SK-N-SH treated with all-trans-retinoic acid at 6 μM for 48 hours (cell line): Measurements from ENCODE around the gene NPAS3.

Source experiments
- ATAC-seq: fragments of 200-7000 bp; cut with Tn5 transposase; 3 replicates; pipeline ENCODE4 v1.9.1; 2020; ENCODE audit warnings: mild to moderate bottlenecking, moderate library complexity
- ARNTL ChIP-seq: fragments of 450-650 bp; formaldehyde crosslinking; IDR thresholded peaks from 2 replicates; pipeline ENCODE4 v1.5.0; 2020; ENCODE audit warnings: low read depth, mild to moderate bottlenecking, moderate library complexity, borderline replicate concordance
- BACH2 ChIP-seq: fragments of 250-450 bp; sonication (Bioruptor Pico); IDR thresholded peaks from 2 replicates; pipeline ENCODE4 v1.9.0; 2021; ENCODE audit warnings: mild to moderate bottlenecking, borderline replicate concordance
- CREB5 ChIP-seq: fragments of 250-450 bp; sonication (Bioruptor Pico); IDR thresholded peaks from 2 replicates; pipeline ENCODE4 v1.5.1; 2020; ENCODE audit warnings: low read depth, mild to moderate bottlenecking, moderate library complexity
- CSDC2 ChIP-seq: fragments of 250-450 bp; sonication (Bioruptor Pico); IDR thresholded peaks from 2 replicates; pipeline ENCODE4 v1.5.0; 2020; ENCODE audit warnings: mild to moderate bottlenecking, moderate library complexity
- CSRNP3 ChIP-seq: fragments of 250-450 bp; sonication (Bioruptor Pico); IDR thresholded peaks from 2 replicates; pipeline ENCODE4 v1.5.1; 2021; ENCODE audit warnings: mild to moderate bottlenecking, moderate library complexity
- ESRRG ChIP-seq: fragments of 250-450 bp; sonication (Bioruptor Pico); IDR thresholded peaks from 2 replicates; pipeline ENCODE4 v1.6.1; 2021; ENCODE audit warnings: mild to moderate bottlenecking
- GLIS3 ChIP-seq: fragments of 250-450 bp; sonication (Bioruptor Pico); IDR thresholded peaks from 2 replicates; pipeline ENCODE4 v1.5.0; 2020; ENCODE audit warnings: mild to moderate bottlenecking, moderate library complexity
- ISL1 ChIP-seq: fragments of 250-450 bp; sonication (Bioruptor Pico); IDR thresholded peaks from 2 replicates; pipeline ENCODE4 v2.1.2; 2022; ENCODE audit warnings: mild to moderate bottlenecking, moderate library complexity
- OSR1 ChIP-seq: fragments of 250-450 bp; sonication (Bioruptor Pico); IDR thresholded peaks from 2 replicates; pipeline ENCODE4 v1.8.0; 2022; ENCODE audit warnings: moderate library complexity, mild to moderate bottlenecking, inconsistent platforms
- PATZ1 ChIP-seq: fragments of 250-450 bp; sonication (Bioruptor Pico); IDR thresholded peaks from 2 replicates; pipeline ENCODE4 v1.8.0; 2020; ENCODE audit warnings: mild to moderate bottlenecking, moderate library complexity, borderline replicate concordance
- POU6F1 ChIP-seq: fragments of 250-450 bp; sonication (Bioruptor Pico); IDR thresholded peaks from 2 replicates; pipeline ENCODE4 v1.8.0; 2021; ENCODE audit warnings: low read depth, mild to moderate bottlenecking, moderate library complexity, borderline replicate concordance
- PPARA ChIP-seq: fragments of 250-450 bp; sonication (Bioruptor Pico); IDR thresholded peaks from 2 replicates; pipeline ENCODE4 v1.5.0; 2020; ENCODE audit warnings: mild to moderate bottlenecking, borderline replicate concordance
- RARB ChIP-seq: fragments of 250-450 bp; sonication (Bioruptor Pico); IDR thresholded peaks from 2 replicates; pipeline ENCODE4 v1.8.0; 2021; ENCODE audit warnings: mild to moderate bottlenecking, moderate library complexity
- SNAI2 ChIP-seq: fragments of 250-450 bp; sonication (Bioruptor Pico); IDR thresholded peaks from 2 replicates; pipeline ENCODE4 v1.5.0; 2020; ENCODE audit warnings: mild to moderate bottlenecking, moderate library complexity
- TCF4 ChIP-seq: fragments of 250-450 bp; sonication (Bioruptor Pico); IDR thresholded peaks from 2 replicates; pipeline ENCODE4 v1.8.0; 2021; ENCODE audit warnings: mild to moderate bottlenecking, moderate library complexity, borderline replicate concordance
- TOX ChIP-seq: fragments of 250-450 bp; sonication (Bioruptor Pico); IDR thresholded peaks from 2 replicates; pipeline ENCODE4 v1.8.0; 2021; ENCODE audit warnings: mild to moderate bottlenecking, moderate library complexity, borderline replicate concordance
- TSHZ2 ChIP-seq: fragments of 250-450 bp; sonication (Bioruptor Pico); IDR thresholded peaks from 2 replicates; pipeline ENCODE4 v1.5.0; 2020; ENCODE audit warnings: mild to moderate bottlenecking, moderate library complexity
- ZC3H10 ChIP-seq: fragments of 250-450 bp; sonication (Bioruptor Pico); IDR thresholded peaks from 2 replicates; pipeline ENCODE4 v1.5.1; 2021; ENCODE audit warnings: mild to moderate bottlenecking, moderate library complexity
- ZFP30 ChIP-seq: fragments of 450-650 bp; formaldehyde crosslinking; IDR thresholded peaks from 2 replicates; pipeline ENCODE4 v1.5.0; 2022; ENCODE audit warnings: mild to moderate bottlenecking, moderate library complexity
- ZNF565 ChIP-seq: fragments of 450-650 bp; formaldehyde crosslinking; conservative IDR thresholded peaks from 2 replicates; pipeline ENCODE4 v1.5.0; 2020; ENCODE audit warnings: low read depth, mild to moderate bottlenecking, moderate library complexity
- ZNF70 ChIP-seq: fragments of 450-650 bp; formaldehyde crosslinking; IDR thresholded peaks from 2 replicates; pipeline ENCODE4 v1.5.0; 2020; ENCODE audit warnings: mild to moderate bottlenecking, moderate library complexity
- ZNF8 ChIP-seq: fragments of 450-650 bp; formaldehyde crosslinking; IDR thresholded peaks from 2 replicates; pipeline ENCODE4 v1.5.0; 2020; ENCODE audit warnings: mild to moderate bottlenecking, moderate library complexity

The NPAS3 gene

GRCh38 chr14:33029511-33029910, 90.8 kb downstream of the NPAS3 start:
- ATAC-seq, result no peak
- TF ChIP-seq ZNF70 (CRISPR knock-in tag) (no peak), POU6F1 (no peak), BACH2 (CRISPR knock-in tag) (no peak), GLIS3 (CRISPR knock-in tag) (no peak), SNAI2 (CRISPR knock-in tag) (no peak), PPARA (no peak), TSHZ2 (CRISPR knock-in tag) (no peak), ZNF8 (CRISPR knock-in tag) (no peak), TOX (CRISPR knock-in tag) (no peak), RARB (CRISPR knock-in tag) (no peak), ESRRG (CRISPR knock-in tag) (no peak), CREB5 (CRISPR knock-in tag) (no peak), CSDC2 (CRISPR knock-in tag) (no peak), TCF4 (no peak), CSRNP3 (CRISPR knock-in tag) (no peak), ARNTL (CRISPR knock-in tag) (no peak), PATZ1 (CRISPR knock-in tag) (no peak), ISL1 (CRISPR knock-in tag) (no peak), ZC3H10 (CRISPR knock-in tag) (no peak), ZNF565 (CRISPR knock-in tag) (no peak)
- TF ChIP-seq, all 23 proteins: peak for 0

GRCh38 chr14:33030386-33030785, 91.7 kb downstream of the NPAS3 start:
- ATAC-seq, result no peak
- TF ChIP-seq PPARA (no peak), RARB (CRISPR knock-in tag) (no peak), GLIS3 (CRISPR knock-in tag) (no peak), OSR1 (CRISPR knock-in tag) (no peak), ZFP30 (CRISPR knock-in tag) (no peak), TSHZ2 (CRISPR knock-in tag) (no peak), ISL1 (CRISPR knock-in tag) (no peak), BACH2 (CRISPR knock-in tag) (no peak), CSRNP3 (CRISPR knock-in tag) (no peak), PATZ1 (CRISPR knock-in tag) (no peak), ZNF565 (CRISPR knock-in tag) (no peak), ZC3H10 (CRISPR knock-in tag) (no peak), POU6F1 (no peak), ZNF8 (CRISPR knock-in tag) (no peak)
